GM18498 (cell line): ENCODE data around the gene SMIM24.
A peak's percentile ranks its signal among the peaks of the same experiment; 100 is the strongest.
"Not testable (repeated sequence)": the region's sequence is repeated elsewhere in the genome, so short reads cannot be mapped to it uniquely, and the experiment has no call there.

Source experiments
- ATAC-seq: cut with Tn5 transposase; IDR thresholded peaks from one replicate; pipeline ENCODE4 v1.9.1; 2021; ENCODE audit warnings: mild to moderate bottlenecking, moderate library complexity; ENCODE audit not compliant: unreplicated experiment

The SMIM24 gene

GRCh38 chr19:3440082-3440481, 40.2 kb downstream of the SMIM24 start:
- ATAC-seq, result no peak

- ATAC-seq, result peak; percentile 90
Observed at GRCh38 chr19:3434630-3435553, 45.4 kb downstream of the SMIM24 start.

- no peak for ATAC-seq
Observed at GRCh38 chr19:3433805-3434540, 46.4 kb downstream of the SMIM24 start.

GRCh38 chr19:3433313-3433712, 47.0 kb downstream of the SMIM24 start:
- no peak for ATAC-seq

- no peak for ATAC-seq
Observed at GRCh38 chr19:3431760-3432397, 48.4 kb downstream of the SMIM24 start.

- ATAC-seq, result not testable (repeated sequence)
Observed at GRCh38 chr19:3430366-3430680, 50.0 kb downstream of the SMIM24 start.

GRCh38 chr19:3426433-3426832, 53.9 kb downstream of the SMIM24 start:
- no peak for ATAC-seq
